GM18499 (cell line): Measurements from ENCODE around the gene VAMP8.
A peak's percentile ranks its signal among the peaks of the same experiment; 100 is the strongest.
"Not testable (repeated sequence)": the region's sequence is repeated elsewhere in the genome, so short reads cannot be mapped to it uniquely, and the experiment has no call there.

Experiments
- ATAC-seq: cut with Tn5 transposase; IDR thresholded peaks from one replicate; pipeline ENCODE4 v1.9.1; 2021; ENCODE audit warnings: moderate number of reproducible peaks; ENCODE audit not compliant: insufficient read depth, unreplicated experiment

VAMP8 gene

GRCh38 chr2:85596026-85596333, 18.6 kb downstream of the VAMP8 start:
- no peak for ATAC-seq

- no peak for ATAC-seq
Observed at GRCh38 chr2:85596486-85597143, 19.2 kb downstream of the VAMP8 start.

GRCh38 chr2:85597241-85597640, 19.9 kb downstream of the VAMP8 start:
- no peak for ATAC-seq

- ATAC-seq, result no peak
Observed at GRCh38 chr2:85598594-85599340, 21.4 kb downstream of the VAMP8 start.

GRCh38 chr2:85599468-85600234, 22.3 kb downstream of the VAMP8 start:
- no peak for ATAC-seq

- no peak for ATAC-seq
Observed at GRCh38 chr2:85600235-85600575, 22.8 kb downstream of the VAMP8 start.

GRCh38 chr2:85600951-85601770, 23.8 kb downstream of the VAMP8 start:
- ATAC-seq, result no peak

- peak; percentile 19 for ATAC-seq
Observed at GRCh38 chr2:85601771-85602475, 24.5 kb downstream of the VAMP8 start.

GRCh38 chr2:85602476-85603234, 25.3 kb downstream of the VAMP8 start, which contains the start of gene TMEM150A:
Gene TMEM150A, minus strand, starts transcription at chr2:85602698. Its CDS starts 750 bp downstream, at chr2:85601948.
- ATAC-seq, result peak; percentile 49

- ATAC-seq, result not testable (repeated sequence)
Observed at GRCh38 chr2:85604133-85604444, 26.7 kb downstream of the VAMP8 start.

GRCh38 chr2:85604568-85605339, 27.4 kb downstream of the VAMP8 start:
- no peak for ATAC-seq

- no peak for ATAC-seq
Observed at GRCh38 chr2:85605406-85606115, 28.2 kb downstream of the VAMP8 start.

- ATAC-seq, result no peak
Observed at GRCh38 chr2:85606116-85606455, 28.7 kb downstream of the VAMP8 start.

- ATAC-seq, result no peak
Observed at GRCh38 chr2:85607268-85608215, 30.2 kb downstream of the VAMP8 start.

- no peak for ATAC-seq
Observed at GRCh38 chr2:85611217-85611704, 33.9 kb downstream of the VAMP8 start.

- peak; percentile 42 for ATAC-seq
Observed at GRCh38 chr2:85611705-85612587, 34.6 kb downstream of the VAMP8 start, which contains the start of gene C2orf68. Gene C2orf68, minus strand, starts transcription at chr2:85612066. Its CDS starts 82 bp downstream, at chr2:85611984.
